ENCODE data around the gene SEC24B.
A peak's percentile ranks its signal among the peaks of the same experiment; 100 is the strongest.
"Not testable (repeated sequence)": the region's sequence is repeated elsewhere in the genome, so short reads cannot be mapped to it uniquely, and the experiment has no call there.

Gene SEC24B

DNA sequence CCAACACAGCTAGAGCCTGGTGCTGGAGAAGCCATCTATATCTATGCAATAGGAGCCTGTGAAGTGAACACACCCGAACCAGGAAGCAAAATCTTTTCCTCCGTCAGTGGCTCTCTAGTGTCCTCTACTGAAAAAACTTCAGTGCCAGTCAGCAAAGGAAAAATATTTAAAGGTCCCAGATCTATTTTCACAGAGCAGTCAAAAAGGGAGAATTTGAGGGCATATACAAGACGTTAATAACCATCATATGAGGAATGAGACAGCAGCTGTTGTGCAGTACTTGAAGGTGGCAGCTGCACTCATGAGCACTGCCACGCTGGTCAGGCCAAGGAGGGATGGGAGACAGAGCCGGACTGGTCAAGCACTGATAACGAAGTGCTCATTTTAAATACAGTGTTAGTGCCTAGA, 140.8 kb downstream of the SEC24B start:
- peak; percentile 55 for DNase-seq (ENCODE audit: low read depth)
- TF ChIP-seq, protein P1, sequence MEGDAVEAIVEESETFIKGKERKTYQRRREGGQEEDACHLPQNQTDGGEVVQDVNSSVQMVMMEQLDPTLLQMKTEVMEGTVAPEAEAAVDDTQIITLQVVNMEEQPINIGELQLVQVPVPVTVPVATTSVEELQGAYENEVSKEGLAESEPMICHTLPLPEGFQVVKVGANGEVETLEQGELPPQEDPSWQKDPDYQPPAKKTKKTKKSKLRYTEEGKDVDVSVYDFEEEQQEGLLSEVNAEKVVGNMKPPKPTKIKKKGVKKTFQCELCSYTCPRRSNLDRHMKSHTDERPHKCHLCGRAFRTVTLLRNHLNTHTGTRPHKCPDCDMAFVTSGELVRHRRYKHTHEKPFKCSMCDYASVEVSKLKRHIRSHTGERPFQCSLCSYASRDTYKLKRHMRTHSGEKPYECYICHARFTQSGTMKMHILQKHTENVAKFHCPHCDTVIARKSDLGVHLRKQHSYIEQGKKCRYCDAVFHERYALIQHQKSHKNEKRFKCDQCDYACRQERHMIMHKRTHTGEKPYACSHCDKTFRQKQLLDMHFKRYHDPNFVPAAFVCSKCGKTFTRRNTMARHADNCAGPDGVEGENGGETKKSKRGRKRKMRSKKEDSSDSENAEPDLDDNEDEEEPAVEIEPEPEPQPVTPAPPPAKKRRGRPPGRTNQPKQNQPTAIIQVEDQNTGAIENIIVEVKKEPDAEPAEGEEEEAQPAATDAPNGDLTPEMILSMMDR (conservative IDR thresholded peaks at IDR 0.05; ENCODE audit: low read depth, low read length), result peak; percentile 51
- H3K4me3 ChIP-seq (ENCODE audit: low read depth, low read length), result no peak overlapping the region

- TF ChIP-seq, protein P1 (conservative IDR thresholded peaks at IDR 0.05; ENCODE audit: low read depth, low read length), result no peak
- no peak overlapping the region for H3K4me3 ChIP-seq (ENCODE audit: low read depth, low read length)
- no peak for DNase-seq (ENCODE audit: low read depth)
These were observed 141.6 kb downstream of the SEC24B start for GRCh38 chr4:109574931-109575804.

GRCh38 chr4:109576462-109576861, 142.8 kb downstream of the SEC24B start:
- no peak overlapping the region for H3K4me3 ChIP-seq (ENCODE audit: low read depth, low read length)
- TF ChIP-seq, protein P1 (conservative IDR thresholded peaks at IDR 0.05; ENCODE audit: low read depth, low read length), result no peak
- DNase-seq (ENCODE audit: low read depth), result no peak

- no peak overlapping the region for H3K4me3 ChIP-seq (ENCODE audit: low read depth, low read length)
- DNase-seq (ENCODE audit: low read depth), result no peak
- TF ChIP-seq, protein P1 (conservative IDR thresholded peaks at IDR 0.05; ENCODE audit: low read depth, low read length), result no peak
These were observed 145.2 kb downstream of the SEC24B start for GRCh38 chr4:109578846-109579245.

DNA sequence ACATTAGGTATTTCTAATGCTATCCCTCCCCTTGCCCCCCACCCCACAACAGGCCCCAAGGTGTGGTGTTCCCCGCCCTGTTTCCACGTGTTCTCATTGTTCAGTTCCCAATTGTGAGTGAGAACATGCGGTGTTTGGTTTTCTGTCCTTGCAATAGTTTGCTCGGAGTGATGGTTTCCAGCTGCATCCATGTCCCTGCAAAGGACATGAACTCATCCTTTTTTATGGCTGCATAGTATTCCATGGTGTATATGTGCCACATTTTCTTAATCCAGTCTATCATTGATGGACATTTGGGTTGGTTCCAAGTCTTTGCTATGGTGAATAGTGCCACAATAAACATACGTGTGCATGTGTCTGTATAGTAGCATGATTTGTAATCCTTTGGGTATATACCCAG, 146.4 kb downstream of the SEC24B start:
- not testable (repeated sequence) for DNase-seq (ENCODE audit: low read depth); H3K4me3 ChIP-seq (ENCODE audit: low read depth, low read length)

DNA sequence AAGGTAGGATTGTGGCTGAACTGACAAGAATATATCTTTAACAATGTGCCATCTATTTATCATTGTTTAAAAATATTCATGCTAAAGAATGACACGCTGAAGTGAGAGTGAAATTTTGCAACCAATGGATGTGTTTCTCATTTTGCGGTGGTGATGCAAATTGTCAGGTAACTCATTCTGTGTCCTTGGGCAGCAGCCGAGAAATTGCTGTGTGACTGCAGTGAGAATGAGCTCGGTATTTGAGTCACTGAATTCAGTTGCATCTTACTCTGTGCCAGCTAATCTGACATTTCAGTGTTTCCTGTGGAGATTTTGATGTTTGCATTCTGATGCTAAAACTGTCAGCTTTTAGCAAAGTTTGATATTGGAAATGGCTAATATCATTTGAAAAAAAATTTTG, 154.6 kb downstream of the SEC24B start:
- TF ChIP-seq, protein P1 (conservative IDR thresholded peaks at IDR 0.05; ENCODE audit: low read depth, low read length), result no peak
- DNase-seq (ENCODE audit: low read depth), result no peak
- H3K4me3 ChIP-seq (ENCODE audit: low read depth, low read length), result no peak overlapping the region

DNA sequence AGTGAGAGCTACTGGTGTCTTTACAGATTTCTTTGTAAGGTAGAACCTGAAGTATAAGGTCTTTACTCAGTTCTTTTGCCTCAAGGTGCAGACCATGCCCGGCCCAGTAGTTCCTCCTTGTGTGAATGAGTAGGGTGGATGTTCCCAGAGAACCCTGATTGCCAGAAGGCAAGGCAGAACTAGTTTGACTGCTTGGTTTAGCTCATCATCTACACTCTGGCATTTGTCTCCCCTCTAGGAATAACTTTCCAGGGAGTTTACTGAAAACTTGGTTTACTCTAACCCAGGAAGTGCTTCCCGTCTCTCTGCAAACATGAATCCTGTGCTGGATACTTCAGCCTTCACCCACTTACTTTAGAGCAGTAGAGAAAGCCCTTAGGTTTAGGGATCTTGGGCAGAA, 155.5 kb downstream of the SEC24B start:
- H3K4me3 ChIP-seq (ENCODE audit: low read depth, low read length), result no peak overlapping the region
- DNase-seq (ENCODE audit: low read depth), result no peak
- TF ChIP-seq, protein P1 (conservative IDR thresholded peaks at IDR 0.05; ENCODE audit: low read depth, low read length), result no peak
